Suprapubic skin (tissue), 3 donors: Measurements from ENCODE around the gene RAB20.

Experiments used
- CTCF ChIP-seq, 2 donors: fragments of 200-600 bp in 1 of 2; fragments of 450-650 bp in 1 of 2; sonication (generic) in 1 of 2; IDR thresholded peaks; one replicate each; pipeline ENCODE4 v1.5.1; 2016 to 2019; ENCODE audit warnings: antibody characterized with exemption in 2 of 2, mild to moderate bottlenecking in 1 of 2, moderate library complexity in 1 of 2
- POLR2AphosphoS5 ChIP-seq, 3 donors: sonication (generic); formaldehyde crosslinking; IDR thresholded peaks; one replicate each; pipeline ENCODE4 v1.6.1; 2017; ENCODE audit warnings: antibody characterized with exemption in 3 of 3

- no peak for TF ChIP-seq CTCF (IDR thresholded peaks at IDR 0.05)
- TF ChIP-seq POLR2AphosphoS5 (IDR thresholded peaks at IDR 0.05), result no peak
These were observed 85.8 kb downstream of the RAB20 start for GRCh38 chr13:110475550-110476219.
